H9 (cell line): ENCODE measurements around the gene GPBAR1. TPM values are rescaled to one million over a fixed set of nuclear protein-coding genes. Genes with fewer than 3 reads are reported as not detected.

Experiments
- DNase-seq: peaks from one replicate; pipeline ENCODE4 v3.0.0-alpha.2; 2017
- H2AFZ ChIP-seq: one replicate; pipeline ENCODE4 v1.6.1; 2013; ENCODE audit warnings: mild to moderate bottlenecking, low read length, control low read depth, moderate library complexity
- H2AK5ac ChIP-seq: 2 replicates; pipeline ENCODE4 v1.6.1; 2013; ENCODE audit warnings: low read length, control low read depth, mixed read lengths; ENCODE audit not compliant: insufficient read length
- H2BK120ac ChIP-seq: one replicate; pipeline ENCODE4 v1.6.1; 2013; ENCODE audit warnings: low read depth, mild to moderate bottlenecking, low read length, control low read depth, inconsistent platforms; ENCODE audit not compliant: poor library complexity, severe bottlenecking
- H2BK12ac ChIP-seq: 2 replicates; pipeline ENCODE4 v1.6.1; 2013; ENCODE audit warnings: low read length, control low read depth, mixed read lengths, low read depth; ENCODE audit not compliant: insufficient read length
- H2BK15ac ChIP-seq: 2 replicates; pipeline ENCODE4 v1.6.1; 2013; ENCODE audit warnings: low read depth, low read length, control low read depth
- H2BK20ac ChIP-seq: one replicate; pipeline ENCODE4 v1.6.1; 2013; ENCODE audit warnings: low read depth, mild to moderate bottlenecking, low read length, control low read depth, inconsistent platforms; ENCODE audit not compliant: poor library complexity, severe bottlenecking
- H2BK5ac ChIP-seq: 2 replicates; pipeline ENCODE4 v1.6.1; 2013; ENCODE audit warnings: low read length, control low read depth, mixed read lengths; ENCODE audit not compliant: insufficient read length
- H3K14ac ChIP-seq: 2 replicates; pipeline ENCODE4 v1.6.1; 2013; ENCODE audit warnings: low read length, control low read depth; ENCODE audit not compliant: insufficient read depth
- H3K18ac ChIP-seq: 2 replicates; pipeline ENCODE4 v1.6.1; 2013; ENCODE audit warnings: low read depth, mild to moderate bottlenecking, mixed read lengths, low read length, control low read depth; ENCODE audit not compliant: insufficient read length
- H3K23ac ChIP-seq: 2 replicates; pipeline ENCODE4 v1.6.1; 2013; ENCODE audit warnings: low read length, control low read depth, mixed read lengths, low read depth; ENCODE audit not compliant: insufficient read length
- H3K23me2 ChIP-seq: 2 replicates; pipeline ENCODE4 v1.6.1; 2013; ENCODE audit warnings: low read depth, mild to moderate bottlenecking, mixed read lengths, low read length, control low read depth; ENCODE audit not compliant: insufficient read length, poor library complexity, severe bottlenecking
- H3K27ac ChIP-seq: 2 replicates; pipeline ENCODE4 v1.5.1; 2013; ENCODE audit warnings: low read length, control low read depth, mixed read lengths, low read depth; ENCODE audit not compliant: insufficient read length
- H3K27me3 ChIP-seq: 2 replicates; pipeline ENCODE4 v1.6.1; 2013; ENCODE audit warnings: low read length, control low read depth, inconsistent platforms; ENCODE audit not compliant: insufficient read depth
- H3K4ac ChIP-seq: 2 replicates; pipeline ENCODE4 v1.6.1; 2013; ENCODE audit warnings: low read depth, mild to moderate bottlenecking, control low read depth, inconsistent platforms, low read length, moderate library complexity
- H3K4me1 ChIP-seq: 2 replicates; pipeline ENCODE4 v1.6.1; 2013; ENCODE audit warnings: low read length, control low read depth, inconsistent platforms; ENCODE audit not compliant: insufficient read depth
- H3K4me2 ChIP-seq: 2 replicates; pipeline ENCODE4 v1.6.1; 2013; ENCODE audit warnings: low read length, control low read depth, mixed read lengths; ENCODE audit not compliant: insufficient read length, insufficient read depth
- H3K56ac ChIP-seq: 2 replicates; pipeline ENCODE4 v1.6.1; 2013; ENCODE audit warnings: low read depth, mild to moderate bottlenecking, mixed read lengths, low read length, control low read depth; ENCODE audit not compliant: insufficient read length
- H3K79me1 ChIP-seq: 2 replicates; pipeline ENCODE4 v1.6.1; 2013; ENCODE audit warnings: low read depth, mild to moderate bottlenecking, moderate library complexity, low read length, control low read depth, inconsistent platforms; ENCODE audit not compliant: insufficient read depth, poor library complexity, severe bottlenecking
- H3K79me2 ChIP-seq: 2 replicates; pipeline ENCODE4 v1.6.1; 2013; ENCODE audit warnings: low read length, control low read depth, inconsistent platforms; ENCODE audit not compliant: insufficient read depth
- H3K9ac ChIP-seq: 2 replicates; pipeline ENCODE4 v1.6.1; 2013; ENCODE audit warnings: low read length, control low read depth, mixed read lengths; ENCODE audit not compliant: insufficient read length; ENCODE audit errors: extremely low read depth
- H3K9me3 ChIP-seq: one replicate; pipeline ENCODE4 v1.6.1; 2013; ENCODE audit warnings: low read depth, low read length, inconsistent platforms; ENCODE audit not compliant: control insufficient read depth
- H3T11ph ChIP-seq: one replicate; pipeline ENCODE4 v1.6.1; 2013; ENCODE audit warnings: mild to moderate bottlenecking, low read length, control low read depth, inconsistent platforms
- H4K20me1 ChIP-seq: one replicate; pipeline ENCODE4 v1.6.1; 2013; ENCODE audit not compliant: control insufficient read depth, insufficient read length, insufficient read depth
- H4K5ac ChIP-seq: 2 replicates; pipeline ENCODE4 v1.6.1; 2013; ENCODE audit warnings: low read depth, mild to moderate bottlenecking, mixed read lengths, low read length, control low read depth; ENCODE audit not compliant: insufficient read length
- H4K8ac ChIP-seq: replicated peaks from 2 replicates; pipeline ENCODE4 v1.6.1; 2013; ENCODE audit warnings: low read length, control low read depth, mixed read lengths, low read depth; ENCODE audit not compliant: insufficient read length
- H4K91ac ChIP-seq: 2 replicates; pipeline ENCODE4 v1.6.1; 2013; ENCODE audit warnings: low read depth, mild to moderate bottlenecking, moderate library complexity, mixed read lengths, low read length, control low read depth; ENCODE audit not compliant: insufficient read length
- H3K27ac Mint-ChIP-seq, 3 experiments: 2 replicates in 2 of 3; 3 replicates in 1 of 3; pipeline ENCODE4 v1.8.0; 2020 to 2021; ENCODE audit warnings: mixed read lengths in 3 of 3, mild to moderate bottlenecking in 1 of 3, moderate library complexity in 1 of 3
- H3K27me3 Mint-ChIP-seq: 2 replicates; pipeline ENCODE4 v1.8.0; 2021; ENCODE audit warnings: low read depth, mild to moderate bottlenecking, moderate library complexity, mixed read lengths
- H3K36me3 Mint-ChIP-seq, 3 experiments: 2 replicates in 2 of 3; 3 replicates in 1 of 3; pipeline ENCODE4 v1.8.0; 2020 to 2021; ENCODE audit warnings: low read depth in 3 of 3, mixed read lengths in 3 of 3; ENCODE audit not compliant: insufficient read depth in 1 of 3
- H3K4me1 Mint-ChIP-seq, 2 experiments: 2 replicates each; pipeline ENCODE4 v1.8.0; 2020; ENCODE audit warnings: mixed read lengths in 2 of 2
- H3K4me3 Mint-ChIP-seq, 2 experiments: 2 replicates in 1 of 2; 3 replicates in 1 of 2; pipeline ENCODE4 v1.8.0; 2020 to 2021; ENCODE audit warnings: mild to moderate bottlenecking in 2 of 2, mixed read lengths in 2 of 2, moderate library complexity in 1 of 2
- H3K9me3 Mint-ChIP-seq, 2 experiments: 2 replicates in 1 of 2; 3 replicates in 1 of 2; pipeline ENCODE4 v1.8.0; 2020; ENCODE audit warnings: mild to moderate bottlenecking in 2 of 2, mixed read lengths in 2 of 2, moderate library complexity in 1 of 2
- WGBS: extraction: QIAGEN DNeasy Blood & Tissue Kit; methylation state at CpG from one replicate; pipeline ENCODE4 v1.1.7; 2013; ENCODE audit warnings: missing lambda C conversion rate, low lambda C conversion rate, mixed read lengths; ENCODE audit not compliant: insufficient read length; ENCODE audit errors: extremely low coverage; 5-methylcytosine and 5-hydroxymethylcytosine counted together
- total RNA-seq: library from RNA; stranded (reverse); gene quantifications from 2 replicates; pipeline ENCODE4 v1.2.1, GENCODE V29; 2021
- TF ChIP-seq, protein P1 (sequence below): fragments of 200-600 bp; sonication (generic); conservative IDR thresholded peaks from 3 replicates; pipeline ENCODE4 v1.8.0; 2021; ENCODE audit warnings: antibody characterized with exemption, mild to moderate bottlenecking

The GPBAR1 gene
- total RNA-seq, 1 experiment from 2014 or later = 0.44 TPM

DNA sequence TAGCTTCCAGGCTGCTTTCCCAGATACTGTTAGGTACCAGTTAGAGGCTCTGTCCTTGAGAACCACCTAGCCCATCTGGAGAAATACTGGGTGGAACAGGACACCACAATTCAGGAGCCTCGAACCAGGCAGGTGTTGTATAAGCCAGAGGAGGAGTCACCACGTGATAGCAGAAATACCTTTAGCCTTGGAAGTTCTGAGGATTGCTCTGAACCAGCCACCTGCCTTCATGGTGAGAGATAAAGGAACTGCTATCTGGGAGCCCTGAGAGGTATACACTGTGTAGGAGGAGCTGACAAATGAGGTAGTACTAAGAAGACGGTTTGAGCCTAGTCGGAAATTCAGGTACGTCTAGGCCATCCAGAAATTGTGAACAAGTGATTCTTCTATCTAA is 7.6 kb upstream of the GPBAR1 start:
- Histone ChIP-seq H3K27ac (no peak overlapping the region), H3K4me1 (no peaks in the 10 kb centered on the region), H3K23me2 (no peaks in the 10 kb centered on the region), H2BK120ac (no peak overlapping the region), H3K79me2 (no peaks in the 10 kb centered on the region), H4K8ac (no peak overlapping the region), H4K20me1 (no peaks in the 10 kb centered on the region), H3K23ac (no peak overlapping the region), H3K9ac (no peak overlapping the region), H3K4me2 (no peak overlapping the region), H3K79me1 (no peaks in the 10 kb centered on the region), H2BK20ac (no peak overlapping the region), H3K9me3 (no peaks in the 10 kb centered on the region), H3K4ac (no peak overlapping the region), H4K5ac (no peak overlapping the region), H3T11ph (no peak overlapping the region), H2BK12ac (no peak overlapping the region), H2BK5ac (no peak overlapping the region), H4K91ac (no peak overlapping the region), H3K56ac (no peak overlapping the region), H3K14ac (no peak overlapping the region), H3K27me3 (no peaks in the 10 kb centered on the region), H2AK5ac (no peak overlapping the region), H3K18ac (no peak overlapping the region), H2BK15ac (no peak overlapping the region), H2AFZ (no peak overlapping the region)
- no CpG with 5 or more reads among the region's 5 CpGs for WGBS
- TF ChIP-seq, protein P1, sequence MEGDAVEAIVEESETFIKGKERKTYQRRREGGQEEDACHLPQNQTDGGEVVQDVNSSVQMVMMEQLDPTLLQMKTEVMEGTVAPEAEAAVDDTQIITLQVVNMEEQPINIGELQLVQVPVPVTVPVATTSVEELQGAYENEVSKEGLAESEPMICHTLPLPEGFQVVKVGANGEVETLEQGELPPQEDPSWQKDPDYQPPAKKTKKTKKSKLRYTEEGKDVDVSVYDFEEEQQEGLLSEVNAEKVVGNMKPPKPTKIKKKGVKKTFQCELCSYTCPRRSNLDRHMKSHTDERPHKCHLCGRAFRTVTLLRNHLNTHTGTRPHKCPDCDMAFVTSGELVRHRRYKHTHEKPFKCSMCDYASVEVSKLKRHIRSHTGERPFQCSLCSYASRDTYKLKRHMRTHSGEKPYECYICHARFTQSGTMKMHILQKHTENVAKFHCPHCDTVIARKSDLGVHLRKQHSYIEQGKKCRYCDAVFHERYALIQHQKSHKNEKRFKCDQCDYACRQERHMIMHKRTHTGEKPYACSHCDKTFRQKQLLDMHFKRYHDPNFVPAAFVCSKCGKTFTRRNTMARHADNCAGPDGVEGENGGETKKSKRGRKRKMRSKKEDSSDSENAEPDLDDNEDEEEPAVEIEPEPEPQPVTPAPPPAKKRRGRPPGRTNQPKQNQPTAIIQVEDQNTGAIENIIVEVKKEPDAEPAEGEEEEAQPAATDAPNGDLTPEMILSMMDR = no peak
- H3K36me3 Mint-ChIP-seq = peaks cover 41 to 81% (median 71%) of the 10 kb centered on the region in 3 experiments; a peak in 6 of 7 replicates
- no peaks in the 10 kb centered on the region for H3K9me3 Mint-ChIP-seq
- DNase-seq = no peak
- no peak overlapping the region for H3K4me3 Mint-ChIP-seq
- H3K27ac Mint-ChIP-seq = no peak overlapping the region
- no peaks in the 10 kb centered on the region for H3K27me3 Mint-ChIP-seq
- H3K4me1 Mint-ChIP-seq = peaks cover 4% of the 10 kb centered on the region in 2 experiments; a peak in 3 of 4 replicates
